OCI-LY1 (cell line): ENCODE data around the gene TYW1B.
"Not testable (repeated sequence)": the region's sequence is repeated elsewhere in the genome, so short reads cannot be mapped to it uniquely, and the experiment has no call there.

Source experiments
- CTCF ChIP-seq: fragments of 200-600 bp; sonication (generic), shearing (Covaris generic); IDR thresholded peaks from 2 replicates; pipeline ENCODE4 v1.5.1; 2017; ENCODE audit warnings: mild to moderate bottlenecking, antibody characterized with exemption, low read length, moderate library complexity, mixed read lengths
- EZH2 ChIP-seq: fragments of 200-600 bp; sonication (generic), shearing (Covaris generic); IDR thresholded peaks from 2 replicates; pipeline ENCODE4 v1.8.0; 2017; ENCODE audit warnings: borderline replicate concordance, mixed run types, mild to moderate bottlenecking, antibody characterized with exemption, low read length, moderate library complexity, mixed read lengths

GRCh38 chr7:72739716-72740115 is 88.3 kb downstream of the TYW1B start:
- not testable (repeated sequence) for TF ChIP-seq CTCF, EZH2
